HG03103 (cell line): Measurements from ENCODE around the gene KLF2.

ENCODE experiments used
- ATAC-seq: cut with Tn5 transposase; IDR thresholded peaks from one replicate; pipeline ENCODE4 v1.9.1; 2021; ENCODE audit warnings: low read depth; ENCODE audit not compliant: unreplicated experiment

The KLF2 gene

DNA sequence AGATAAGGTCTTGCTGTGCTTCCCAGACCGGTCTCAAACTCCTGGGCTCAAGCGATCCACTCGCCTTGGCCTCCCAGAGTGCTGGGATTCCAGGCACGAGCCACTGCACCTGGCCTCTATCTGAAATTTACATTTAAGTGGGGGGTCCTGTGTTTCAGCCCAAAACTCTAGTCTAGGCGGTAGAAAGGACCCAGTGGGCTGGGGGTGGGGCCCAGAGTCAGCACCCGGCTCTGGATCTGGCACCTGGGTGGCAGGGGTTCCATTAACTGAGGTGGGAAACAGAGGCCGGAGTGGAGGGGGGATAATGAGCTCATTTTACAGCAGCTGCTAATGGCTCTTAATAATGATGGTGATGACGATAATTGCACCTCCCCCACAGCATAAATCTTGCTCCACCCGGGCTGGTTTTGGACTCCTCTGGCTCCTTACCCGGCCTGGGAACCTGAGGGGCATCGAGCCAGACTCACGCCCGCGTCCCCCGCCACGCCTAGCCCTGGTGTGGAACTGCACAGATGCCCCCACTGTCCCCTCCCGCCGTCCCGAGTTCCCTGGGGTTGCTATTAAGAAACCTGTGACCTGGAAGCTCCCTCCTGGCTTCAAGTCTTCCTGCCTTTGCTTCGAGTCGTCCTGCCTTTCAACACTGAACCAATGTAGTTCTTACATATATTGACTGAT is 17.8 kb upstream of the KLF2 start:
- no peak for ATAC-seq

DNA sequence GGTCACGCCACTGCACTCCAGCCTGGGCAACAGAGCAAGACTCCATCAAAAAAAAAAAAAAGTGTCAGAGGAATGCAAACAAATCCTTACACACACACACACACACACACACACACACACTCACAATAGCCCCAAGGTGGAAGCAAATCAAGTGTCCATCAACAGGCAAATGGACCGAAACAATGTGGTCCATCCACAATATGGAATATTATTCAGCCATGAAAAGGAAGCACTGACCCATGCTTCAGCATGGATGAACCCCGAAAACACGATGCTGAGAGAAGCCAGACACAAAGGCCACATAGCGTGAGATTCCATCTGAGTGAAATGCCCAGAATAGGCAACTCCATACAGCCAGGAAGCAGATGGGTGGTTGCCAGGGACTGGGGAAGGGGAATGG is 16.5 kb upstream of the KLF2 start:
- ATAC-seq, result no peak

GRCh38 chr19:16309643-16310042 is 15.0 kb upstream of the KLF2 start:
- ATAC-seq, result no peak

- ATAC-seq, result no peak
Observed at GRCh38 chr19:16315825-16316505, 8.7 kb upstream of the KLF2 start.

DNA sequence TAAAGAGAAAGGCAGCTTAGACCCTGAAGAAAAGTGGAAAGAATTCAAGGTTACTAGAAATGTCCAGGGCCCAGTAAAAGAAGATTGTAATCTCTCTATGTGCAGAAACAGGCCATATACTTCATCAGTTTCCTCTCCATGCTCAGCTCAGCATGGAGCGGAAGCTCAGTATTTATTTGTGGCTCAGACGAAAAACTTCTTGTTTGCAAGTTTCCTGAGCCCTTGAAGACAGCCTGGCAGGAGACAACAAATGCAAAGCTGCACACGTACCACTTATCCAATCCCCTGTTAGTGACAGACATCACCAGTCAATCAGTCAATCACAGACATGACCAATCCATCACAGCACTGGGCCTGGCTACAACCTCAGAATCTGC is 8.1 kb upstream of the KLF2 start:
- ATAC-seq, result no peak

GRCh38 chr19:16319481-16319880 is 5.1 kb upstream of the KLF2 start:
- no peak for ATAC-seq

- no peak for ATAC-seq
Observed at GRCh38 chr19:16320987-16321386, 3.6 kb upstream of the KLF2 start.

DNA sequence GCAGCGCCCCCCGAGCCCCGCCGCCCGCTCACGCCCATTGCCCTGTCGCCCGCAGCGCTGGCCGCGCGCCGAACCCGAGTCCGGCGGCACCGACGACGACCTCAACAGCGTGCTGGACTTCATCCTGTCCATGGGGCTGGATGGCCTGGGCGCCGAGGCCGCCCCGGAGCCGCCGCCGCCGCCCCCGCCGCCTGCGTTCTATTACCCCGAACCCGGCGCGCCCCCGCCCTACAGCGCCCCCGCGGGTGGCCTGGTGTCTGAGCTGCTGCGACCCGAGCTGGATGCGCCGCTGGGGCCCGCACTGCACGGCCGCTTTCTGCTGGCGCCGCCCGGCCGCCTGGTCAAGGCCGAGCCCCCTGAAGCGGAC is 518 bp downstream of the KLF2 start:
- peak; percentile 9 for ATAC-seq

GRCh38 chr19:16325641-16326400 is 1.2 kb downstream of the KLF2 start:
- no peak for ATAC-seq

GRCh38 chr19:16326401-16327168 is 2.0 kb downstream of the KLF2 start:
- no peak for ATAC-seq

GRCh38 chr19:16327169-16327475 is 2.5 kb downstream of the KLF2 start:
- ATAC-seq, result no peak

DNA sequence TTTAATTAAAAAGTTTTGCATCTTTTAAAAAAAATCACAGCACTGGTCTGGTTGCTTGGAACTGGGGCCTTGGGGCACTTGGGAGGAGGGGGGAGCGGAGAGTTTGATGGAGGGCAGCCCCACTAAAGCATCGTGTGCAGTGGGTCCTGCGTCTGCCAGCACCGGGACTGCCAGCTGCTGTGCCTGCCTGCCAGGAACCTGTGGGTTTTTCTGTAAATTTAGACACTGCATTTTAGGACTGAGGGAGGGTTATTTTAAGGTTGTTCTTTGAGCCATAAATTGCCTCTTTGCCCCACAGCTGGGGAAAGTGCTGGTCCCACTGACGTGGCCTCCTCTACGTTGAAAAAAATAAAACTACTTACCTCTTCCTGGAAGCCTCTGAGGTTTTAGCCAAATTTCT is 2.9 kb downstream of the KLF2 start:
- ATAC-seq, result no peak

DNA sequence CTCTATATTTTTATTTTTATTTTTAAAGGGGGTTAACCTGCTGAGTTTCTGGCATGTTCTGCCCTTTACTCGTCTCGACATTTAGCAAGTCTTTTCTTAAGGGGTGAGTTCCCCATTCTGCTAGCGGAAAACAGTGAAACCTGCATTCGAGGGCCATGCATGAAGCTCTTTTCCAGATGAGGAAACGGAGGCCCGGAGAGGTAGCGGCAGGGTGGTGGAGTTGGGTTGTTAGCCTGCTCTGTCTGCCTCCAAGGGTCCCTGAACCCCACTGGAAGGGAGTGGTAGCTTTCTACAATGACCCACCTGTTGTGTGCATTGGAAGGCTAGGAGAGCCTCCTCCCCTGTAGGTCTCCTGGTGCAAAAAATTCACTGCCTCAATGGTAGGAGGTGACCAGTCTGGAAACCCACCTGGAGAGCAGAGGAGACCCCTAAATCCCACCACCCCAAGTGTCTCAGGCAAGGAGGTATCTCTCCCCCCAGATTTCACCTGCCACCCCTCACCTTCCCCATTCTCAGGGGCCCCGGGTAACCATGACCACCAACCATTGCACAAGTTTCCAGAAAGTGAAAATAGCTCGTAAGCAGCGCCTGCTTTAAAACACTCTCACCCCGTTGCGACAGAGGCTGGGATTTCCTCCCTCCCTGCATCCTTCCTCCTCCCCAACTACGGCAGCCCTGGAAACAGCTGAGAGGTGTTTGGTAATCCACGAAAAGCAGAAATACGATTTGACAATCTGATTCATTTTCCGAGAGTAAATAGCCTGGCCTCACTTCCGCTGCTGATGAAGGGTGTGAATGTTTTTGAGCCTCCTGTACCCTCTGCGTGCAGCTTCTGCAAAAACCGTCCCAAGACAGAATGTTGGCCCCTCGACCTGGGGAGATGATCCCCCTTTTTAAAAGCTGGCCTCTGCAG is 3.5 kb downstream of the KLF2 start:
- no peak for ATAC-seq

- ATAC-seq, result no peak
Observed at GRCh38 chr19:16328824-16329482, 4.3 kb downstream of the KLF2 start.

DNA sequence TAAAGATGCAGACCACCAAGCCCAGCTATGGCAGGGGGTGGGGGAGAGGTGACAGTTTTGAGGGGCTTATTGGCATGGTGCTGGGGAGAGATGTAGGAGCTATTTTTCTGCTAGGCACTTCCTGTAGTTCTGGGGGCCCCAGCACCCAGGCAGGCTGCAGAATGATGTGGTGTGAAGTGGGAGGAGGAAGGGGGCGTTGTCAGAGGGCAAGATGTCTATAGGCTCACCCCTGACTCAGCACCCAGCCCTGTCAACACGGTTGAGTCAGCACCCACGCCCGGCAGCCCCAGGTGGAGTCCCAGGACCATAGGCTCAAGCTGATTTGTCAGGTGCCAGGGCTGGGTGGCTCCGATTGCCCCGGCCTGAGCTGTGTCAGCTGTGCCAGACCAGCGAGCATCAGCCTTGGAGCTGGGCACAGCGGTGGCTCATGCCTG is 5.8 kb downstream of the KLF2 start:
- ATAC-seq, result no peak

- no peak for ATAC-seq
Observed at GRCh38 chr19:16330806-16331690, 6.4 kb downstream of the KLF2 start.

- no peak for ATAC-seq
Observed at GRCh38 chr19:16333001-16333586, 8.5 kb downstream of the KLF2 start.

DNA sequence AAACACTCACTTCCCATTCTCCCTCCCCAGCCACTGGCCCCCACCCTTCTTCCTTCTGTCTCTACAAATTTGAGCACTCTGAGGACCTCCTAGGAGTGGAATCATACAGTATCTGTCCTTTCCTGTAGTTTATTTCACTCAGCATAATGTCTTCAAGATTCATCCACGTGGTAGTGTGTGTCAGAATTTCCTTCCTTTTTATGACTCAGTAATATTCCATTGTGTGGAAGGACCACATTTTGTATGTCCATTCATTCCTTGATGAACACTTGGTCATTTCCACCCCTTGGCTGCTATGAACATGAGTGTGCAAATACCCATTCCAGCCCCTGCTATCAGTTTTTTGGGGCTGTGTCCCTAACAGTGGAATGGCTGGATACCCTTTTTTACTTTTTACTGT is 9.8 kb downstream of the KLF2 start:
- ATAC-seq, result no peak
